Cardiac muscle cell (in vitro differentiated cells and primary cell): ENCODE measurements around the gene TFR2. TPM values are rescaled to one million over a fixed set of nuclear protein-coding genes. Genes with fewer than 3 reads are reported as not detected.

ENCODE experiments used
- DNase-seq, 2 donors: peaks; one replicate each; pipeline versions ENCODE4 v3.0.0 to v3.0.0-alpha.2; 2010 to 2017; ENCODE audit warnings: low read depth in 1 of 2, low spot score in 1 of 2
- H3K27ac ChIP-seq: fragments of 200-600 bp; sonication (generic); 2 replicates; pipeline ENCODE4 v1.5.1; 2016
- H3K27me3 ChIP-seq: fragments of 200-600 bp; sonication (generic); 2 replicates; pipeline ENCODE4 v1.6.0; 2016; ENCODE audit warnings: control low read depth
- H3K36me3 ChIP-seq: fragments of 200-600 bp; sonication (generic); 2 replicates; pipeline ENCODE4 v1.5.1; 2016; ENCODE audit warnings: control low read depth
- H3K4me1 ChIP-seq: fragments of 200-600 bp; sonication (generic); 2 replicates; pipeline ENCODE4 v1.8.1; 2017; ENCODE audit warnings: low read depth, mild to moderate bottlenecking, mixed run types
- H3K4me3 ChIP-seq: fragments of 200-600 bp; sonication (generic); 2 replicates; pipeline ENCODE4 v1.5.1; 2016; ENCODE audit warnings: mild to moderate bottlenecking
- H3K9me3 ChIP-seq: fragments of 200-600 bp; sonication (generic); 2 replicates; pipeline ENCODE4 v1.5.1; 2017; ENCODE audit warnings: low read depth, mild to moderate bottlenecking, control low read depth
- CTCF ChIP-seq: IDR thresholded peaks from 2 replicates; pipeline ENCODE4 v1.5.1; 2012; ENCODE audit warnings: low read depth, mild to moderate bottlenecking, low read length
- polyA plus RNA-seq: library from polyadenylated mRNA; unstranded; fragments of >200 nt; fragmentation: Nextera tagmentation; extraction: Ambion mirVana; gene quantifications from 2 replicates; pipeline ENCODE4 v1.2.1, GENCODE V29; 2016
- total RNA-seq: library from RNA; depleted of rRNA; stranded (reverse); fragments of >200 nt; gene quantifications from 2 replicates; pipeline ENCODE4 v1.2.3, GENCODE V29; 2016

TFR2 gene
- total RNA-seq (0.89 and 2.5 TPM in 2 replicates), polyA plus RNA-seq (0.39 TPM in 1 of 2 replicates, not detected in the other)

DNA sequence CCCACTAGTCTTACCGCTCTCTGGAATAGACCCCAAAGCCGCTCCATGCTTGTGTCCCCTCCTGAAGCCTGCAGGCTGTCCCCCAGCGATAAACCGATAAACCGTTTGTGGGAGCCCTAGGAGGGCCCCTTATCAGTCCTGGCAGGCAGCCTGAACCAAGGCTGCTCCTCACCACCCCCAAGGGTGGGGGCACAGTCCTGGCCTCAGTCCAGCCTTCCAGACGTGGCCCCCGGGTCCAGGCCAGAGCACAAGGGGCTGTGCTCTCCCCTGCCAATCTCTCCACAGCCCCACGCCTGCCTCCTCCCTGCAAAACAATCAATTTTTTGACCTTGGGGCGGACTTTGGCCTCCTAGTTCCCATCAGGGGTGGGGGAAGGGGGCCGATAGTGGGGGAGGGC is at the start of gene TFR2:
TFR2 (minus strand) TSS at position 90 of the 397 bp plus-strand sequence; CDS start at position 47, 43 bp downstream.
- no peak for TF ChIP-seq CTCF
- Histone ChIP-seq H3K36me3 (no peaks in the 10 kb centered on the region), H3K9me3 (no peaks in the 10 kb centered on the region), H3K27ac (no peak within 1 kb of the TSS), H3K27me3 (no peaks in the 10 kb centered on the region), H3K4me1 (peaks cover 6% of the 10 kb centered on the region), H3K4me3 (no peak within 1 kb of the TSS)
- DNase-seq, result no peak

DNA sequence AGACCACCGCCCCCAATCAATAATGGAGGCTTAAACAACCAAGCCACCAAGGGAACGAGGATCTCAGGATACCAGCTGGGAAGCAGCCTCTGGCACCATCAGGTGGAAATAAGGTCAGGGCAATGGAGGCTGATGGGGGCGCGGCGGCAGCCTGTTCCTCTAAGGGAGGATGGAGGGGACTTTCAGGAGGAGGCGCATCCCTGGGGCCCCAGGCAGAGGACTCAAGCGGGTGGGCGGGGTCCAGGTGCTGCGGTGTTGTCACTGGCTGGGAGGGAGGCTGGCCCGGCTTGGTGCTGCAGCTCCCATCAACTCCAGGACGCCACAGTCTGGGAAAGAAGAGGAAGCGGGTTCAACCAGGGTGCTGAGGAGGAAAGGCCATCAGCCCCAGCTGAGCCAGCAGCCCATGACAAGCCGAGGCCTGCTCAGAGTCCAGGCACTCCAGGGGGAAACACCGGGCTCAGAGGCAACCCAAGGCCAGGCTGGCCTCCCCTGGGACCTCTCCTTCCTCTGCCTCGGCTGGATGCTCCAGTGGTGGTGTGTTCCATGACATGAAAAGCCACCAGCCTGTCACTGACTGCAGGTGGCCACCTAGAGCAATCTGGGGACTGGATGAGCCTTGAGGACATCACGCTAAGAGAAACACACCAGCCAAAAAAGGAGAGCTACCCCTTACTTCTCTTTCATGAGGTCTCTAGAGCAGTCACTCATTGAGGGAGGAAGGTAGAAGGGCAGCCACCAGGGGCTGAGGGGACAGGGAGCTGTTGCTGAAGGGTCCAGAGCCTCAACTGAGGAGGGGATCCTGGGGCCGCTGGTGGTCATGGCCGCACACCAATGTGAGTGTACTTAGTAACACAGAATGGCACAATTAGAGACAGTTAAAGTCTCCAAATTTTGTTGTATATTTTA is 48.1 kb upstream of the TFR2 start:
- no peak overlapping the region for H3K4me3 ChIP-seq
- no peak for TF ChIP-seq CTCF
- H3K27ac ChIP-seq, result no peak overlapping the region
- peaks cover 28% of the 10 kb centered on the region for H3K36me3 ChIP-seq
- no peaks in the 10 kb centered on the region for H3K9me3 ChIP-seq
- H3K27me3 ChIP-seq, result no peaks in the 10 kb centered on the region
- DNase-seq, result no peak
- H3K4me1 ChIP-seq, result peaks cover 16% of the 10 kb centered on the region

DNA sequence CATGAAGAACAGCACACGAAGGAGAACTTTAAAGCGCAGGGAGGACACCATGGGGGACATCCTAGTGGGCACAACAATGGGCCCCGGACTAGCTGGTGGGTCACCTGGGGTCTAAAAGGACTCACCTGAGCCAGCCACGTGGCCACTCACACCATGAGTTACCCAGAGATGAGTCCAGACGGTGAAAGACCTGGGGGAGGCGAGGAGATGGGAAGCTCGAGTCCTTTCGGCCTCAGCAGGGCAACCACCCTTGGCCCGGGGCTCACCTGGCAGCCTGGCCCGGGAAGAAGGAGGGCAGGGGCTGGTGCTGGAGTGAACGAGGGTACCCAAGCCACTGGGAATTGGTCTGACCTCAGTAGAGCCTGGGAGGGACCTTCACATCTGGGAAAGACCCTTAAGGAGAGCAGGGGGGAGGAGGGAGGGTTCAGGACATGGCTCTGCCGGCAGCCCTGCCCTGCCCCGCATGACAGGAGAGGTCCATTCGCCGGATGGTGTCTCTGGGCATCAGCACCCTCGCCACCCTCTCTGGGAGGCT is 47.0 kb upstream of the TFR2 start:
- Histone ChIP-seq H3K27me3 (no peaks in the 10 kb centered on the region), H3K27ac (no peak overlapping the region), H3K36me3 (peaks cover 36% of the 10 kb centered on the region), H3K4me3 (no peak overlapping the region), H3K4me1 (peaks cover 16% of the 10 kb centered on the region), H3K9me3 (no peaks in the 10 kb centered on the region)
- TF ChIP-seq CTCF, result no peak
- DNase-seq, result no peak

DNA sequence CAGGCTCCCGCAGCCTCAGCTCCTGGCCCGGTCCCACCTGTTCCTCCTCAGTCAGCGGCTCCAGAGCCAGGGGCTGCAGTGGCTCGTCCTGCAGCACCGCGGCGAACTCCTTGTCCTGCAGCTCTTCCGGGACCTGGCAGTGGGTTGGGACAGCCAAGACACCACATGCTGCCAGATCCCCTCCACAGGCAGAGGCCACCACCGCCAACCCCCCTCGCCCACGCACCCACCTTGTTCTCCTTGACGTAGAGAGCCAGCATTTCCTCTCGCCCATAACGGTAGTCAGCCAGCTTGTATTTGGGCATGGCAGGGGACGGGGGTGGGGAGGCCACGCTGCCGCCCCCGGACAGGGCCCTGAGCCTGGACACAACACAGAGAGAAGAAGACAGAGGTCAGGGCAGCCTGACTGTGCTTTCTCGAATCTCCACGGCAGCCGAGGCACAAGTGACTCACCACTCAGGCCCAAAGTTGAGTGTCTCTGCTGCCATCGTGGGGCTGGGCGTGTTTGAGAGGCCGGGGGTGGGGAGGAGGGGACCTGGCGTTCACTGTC is 46.5 kb upstream of the TFR2 start:
- H3K36me3 ChIP-seq, result peaks cover 39% of the 10 kb centered on the region
- H3K27me3 ChIP-seq, result no peaks in the 10 kb centered on the region
- peaks cover 16% of the 10 kb centered on the region for H3K4me1 ChIP-seq
- no peak overlapping the region for H3K4me3 ChIP-seq
- TF ChIP-seq CTCF, result no peak
- no peak overlapping the region for H3K27ac ChIP-seq
- no peak for DNase-seq
- no peaks in the 10 kb centered on the region for H3K9me3 ChIP-seq

GRCh38 chr7:100687261-100687660 is 45.9 kb upstream of the TFR2 start:
- Histone ChIP-seq H3K36me3 (peaks cover 39% of the 10 kb centered on the region), H3K27ac (no peak overlapping the region)

More at GRCh38 chr7:100687261-100687660, 45.9 kb upstream of the TFR2 start:
- Histone ChIP-seq H3K4me1 (peaks cover 10% of the 10 kb centered on the region), H3K4me3 (no peak overlapping the region), H3K27me3 (no peaks in the 10 kb centered on the region), H3K9me3 (no peaks in the 10 kb centered on the region)
- DNase-seq, result no peak
- no peak for TF ChIP-seq CTCF
